CD4-positive, CD25-positive, alpha-beta regulatory T cell (primary cell): ENCODE data around the gene FNDC11. TPM values are rescaled to one million over a fixed set of nuclear protein-coding genes. Genes with fewer than 3 reads are reported as not detected.
"Not testable (repeated sequence)": the region's sequence is repeated elsewhere in the genome, so short reads cannot be mapped to it uniquely, and the experiment has no call there.

Experiments used
- ATAC-seq, 2 donors: fragments of 150-1000 bp; cut with Tn5 transposase; one replicate each; pipeline ENCODE4 v1.10.0; 2021; ENCODE audit warnings: low read depth in 2 of 2, moderate number of reproducible peaks in 2 of 2, moderate library complexity in 1 of 2
- DNase-seq, 3 donors: peaks; one replicate each; pipeline versions ENCODE4 v3.0.0 to v3.0.0-alpha.2; 2012 to 2022; ENCODE audit warnings: mixed read lengths in 1 of 3
- H3K27ac ChIP-seq: one replicate; pipeline ENCODE4 v1.7.0; 2013; ENCODE audit warnings: mild to moderate bottlenecking, low read length; ENCODE audit not compliant: insufficient read depth, poor library complexity, severe bottlenecking
- H3K27me3 ChIP-seq: one replicate; pipeline ENCODE4 v1.7.0; 2013; ENCODE audit warnings: low read length; ENCODE audit not compliant: control insufficient read depth, insufficient read depth
- H3K36me3 ChIP-seq: one replicate; pipeline ENCODE4 v1.7.0; 2013; ENCODE audit warnings: mild to moderate bottlenecking, low read length, moderate library complexity; ENCODE audit not compliant: control insufficient read depth, insufficient read depth
- H3K4me1 ChIP-seq: 2 replicates; pipeline ENCODE4 v1.7.0; 2013; ENCODE audit warnings: mild to moderate bottlenecking, low read length; ENCODE audit not compliant: insufficient read depth, control insufficient read depth, poor library complexity, severe bottlenecking
- H3K4me3 ChIP-seq: one replicate; pipeline ENCODE4 v1.7.0; 2013; ENCODE audit warnings: low read depth, mild to moderate bottlenecking, low read length, moderate library complexity
- H3K9me3 ChIP-seq, 2 experiments: 1 replicate in 1 of 2; 2 replicates in 1 of 2; pipeline ENCODE4 v1.7.0; 2013; ENCODE audit warnings: low read length in 2 of 2, mild to moderate bottlenecking in 1 of 2, moderate library complexity in 1 of 2; ENCODE audit not compliant: control insufficient read depth in 2 of 2
- H3K27ac Mint-ChIP-seq, 3 donors: one replicate each; pipeline ENCODE4 v1.8.0; 2020 to 2022; ENCODE audit warnings: mild to moderate bottlenecking in 3 of 3, mixed read lengths in 3 of 3, moderate library complexity in 2 of 3
- H3K27me3 Mint-ChIP-seq: one replicate; pipeline ENCODE4 v1.8.0; 2022; ENCODE audit warnings: mild to moderate bottlenecking, mixed read lengths
- H3K36me3 Mint-ChIP-seq: one replicate; pipeline ENCODE4 v1.8.0; 2020; ENCODE audit warnings: mixed read lengths
- H3K4me1 Mint-ChIP-seq, 4 donors: one replicate each; pipeline ENCODE4 v1.8.0; 2020 to 2022; ENCODE audit warnings: mixed read lengths in 4 of 4, mild to moderate bottlenecking in 1 of 4
- H3K4me3 Mint-ChIP-seq, 4 donors: one replicate each; pipeline ENCODE4 v1.8.0; 2020 to 2022; ENCODE audit warnings: mild to moderate bottlenecking in 4 of 4, mixed read lengths in 4 of 4, moderate library complexity in 3 of 4
- H3K9me3 Mint-ChIP-seq, 7 donors: one replicate each; pipeline ENCODE4 v1.8.0; 2020 to 2022; ENCODE audit warnings: mixed read lengths in 7 of 7, mild to moderate bottlenecking in 3 of 7, moderate library complexity in 2 of 7
- polyA plus RNA-seq, 4 donors: library from polyadenylated mRNA; unstranded; fragments of 300-500 nt; fragmentation: Illumina TruSeq; gene quantifications; one replicate each; pipeline ENCODE4 v1.2.3, GENCODE V29; 2021
- total RNA-seq: library from RNA; stranded (reverse); gene quantifications from one replicate; pipeline ENCODE4 v1.2.3, GENCODE V29; 2022

FNDC11 gene
- total and polyA plus RNA-seq, 5 donors from 2014 or later, result 0.07 to 1.5 (median 0.18) TPM

GRCh38 chr20:63568986-63569949, 15.3 kb downstream of the FNDC11 start:
- no peak overlapping the region for H3K27ac ChIP-seq
- DNase-seq, result no peak
- H3K27me3 Mint-ChIP-seq, result no peaks in the 10 kb centered on the region
- peak overlapping the region; percentile 38 to 87 (median 58) for H3K4me3 Mint-ChIP-seq
- no peaks in the 10 kb centered on the region for H3K36me3 Mint-ChIP-seq
- H3K36me3 ChIP-seq, result peaks cover 7% of the 10 kb centered on the region
- H3K27ac Mint-ChIP-seq, result peak overlapping the region in 2 of 3 donors; percentile 62 to 80
- peaks cover 0 to 27% (median 8%) of the 10 kb centered on the region in 4 donors for H3K4me1 Mint-ChIP-seq
- H3K9me3 ChIP-seq, result no peaks in the 10 kb centered on the region
- no peaks in the 10 kb centered on the region for H3K27me3 ChIP-seq
- peaks cover 49% of the 10 kb centered on the region for H3K4me1 ChIP-seq
- H3K9me3 Mint-ChIP-seq, result no peaks in the 10 kb centered on the region
- no peak overlapping the region for H3K4me3 ChIP-seq
- ATAC-seq, result no peak

DNA sequence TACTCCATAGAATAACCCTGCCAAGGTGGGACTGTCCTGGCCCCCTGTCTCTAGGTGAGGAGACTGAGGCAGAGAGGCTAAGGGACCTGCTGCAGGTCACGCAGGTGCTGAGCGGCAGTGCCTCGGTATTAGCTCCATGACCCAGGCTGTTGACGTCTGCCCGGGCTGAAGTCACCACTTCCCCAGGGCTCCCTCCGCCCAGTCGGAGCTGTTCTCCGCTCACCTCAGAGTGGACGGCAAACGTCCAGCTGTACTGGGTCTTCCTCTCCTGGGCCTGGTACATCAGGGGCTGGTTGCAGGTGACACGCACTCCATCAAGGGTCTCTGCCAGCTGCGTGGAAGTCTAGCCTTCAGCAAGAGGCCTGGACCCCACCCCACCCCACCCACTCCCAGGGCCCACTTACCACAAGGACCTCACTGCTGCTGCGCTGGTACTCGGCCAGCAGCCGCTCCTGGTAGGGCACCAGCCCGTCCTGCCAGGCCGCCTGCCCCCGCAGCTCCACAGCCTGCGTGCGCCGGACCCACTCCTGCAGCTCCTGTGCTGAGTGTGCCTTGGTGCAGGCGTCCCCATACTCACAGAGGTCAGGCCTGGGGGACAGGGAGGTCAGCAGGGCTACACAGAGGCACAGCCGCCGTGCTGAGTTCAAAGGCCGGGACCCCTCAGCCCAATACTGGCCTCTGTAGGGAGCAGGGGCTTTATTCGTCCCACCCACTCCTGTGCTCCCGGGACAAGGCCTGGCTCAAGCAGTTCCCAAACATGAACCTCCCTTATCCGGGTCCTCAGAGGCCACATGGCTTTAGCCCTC, 16.5 kb downstream of the FNDC11 start:
- Mint-ChIP-seq H3K9me3 (no peaks in the 10 kb centered on the region), H3K27me3 (no peaks in the 10 kb centered on the region), H3K4me1 (peaks cover 0 to 27% (median 8%) of the 10 kb centered on the region in 4 donors), H3K4me3 (peak overlapping the region in 1 of 4 donors; percentile 60), H3K36me3 (no peaks in the 10 kb centered on the region), H3K27ac (no peak overlapping the region)
- Histone ChIP-seq H3K36me3 (no peaks in the 10 kb centered on the region), H3K9me3 (no peaks in the 10 kb centered on the region), H3K4me1 (peaks cover 56% of the 10 kb centered on the region), H3K27ac (no peak overlapping the region), H3K4me3 (no peak overlapping the region), H3K27me3 (no peaks in the 10 kb centered on the region)
- DNase-seq (no peak), ATAC-seq (no peak)

DNA sequence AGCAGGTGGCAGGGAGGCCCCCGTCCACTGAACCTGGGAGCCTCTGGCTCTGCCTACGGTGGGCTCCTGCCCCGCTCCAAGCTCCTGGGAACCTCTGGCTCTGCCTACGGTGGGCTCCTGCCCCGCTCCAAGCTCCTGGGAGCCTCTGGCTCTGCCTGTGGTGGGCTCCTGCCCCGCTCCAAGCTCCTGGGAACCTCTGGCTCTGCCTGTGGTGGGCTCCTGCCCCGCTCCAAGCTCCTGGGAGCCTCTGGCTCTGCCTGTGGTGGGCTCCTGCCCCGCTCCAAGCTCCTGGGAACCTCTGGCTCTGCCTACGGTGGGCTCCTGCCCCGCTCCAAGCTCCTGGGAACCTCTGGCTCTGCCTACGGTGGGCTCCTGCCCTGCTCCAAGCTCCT, 17.1 kb downstream of the FNDC11 start:
- H3K4me3 Mint-ChIP-seq, H3K4me3 ChIP-seq, H3K36me3 ChIP-seq, H3K27ac Mint-ChIP-seq, H3K36me3 Mint-ChIP-seq, H3K27me3 Mint-ChIP-seq, H3K27ac ChIP-seq, ATAC-seq, H3K27me3 ChIP-seq, H3K9me3 Mint-ChIP-seq, H3K9me3 ChIP-seq, DNase-seq: not testable (repeated sequence)
- H3K4me1 Mint-ChIP-seq, result peaks cover 0 to 27% (median 8%) of the 10 kb centered on the region in 4 donors
- peaks cover 56% of the 10 kb centered on the region for H3K4me1 ChIP-seq

- no peak overlapping the region for H3K27ac Mint-ChIP-seq
Measured at GRCh38 chr20:63572071-63572787, 18.3 kb downstream of the FNDC11 start.

GRCh38 chr20:63572788-63573646, 19.1 kb downstream of the FNDC11 start:
- ATAC-seq (no peak), DNase-seq (no peak)
- no peaks in the 10 kb centered on the region for H3K9me3 ChIP-seq
- H3K27ac ChIP-seq, result peak overlapping the region; percentile 55
- Mint-ChIP-seq H3K4me3 (peak overlapping the region; percentile 41 to 85 (median 71)), H3K27me3 (no peaks in the 10 kb centered on the region), H3K4me1 (peaks cover 0 to 18% (median 6%) of the 10 kb centered on the region in 4 donors), H3K36me3 (no peaks in the 10 kb centered on the region), H3K9me3 (peaks cover 0 to 2% (median 0%) of the 10 kb centered on the region in 7 donors), H3K27ac (peak overlapping the region in 1 of 3 donors; percentile 56)
- no peaks in the 10 kb centered on the region for H3K27me3 ChIP-seq
- H3K36me3 ChIP-seq, result no peaks in the 10 kb centered on the region
- H3K4me1 ChIP-seq, result peaks cover 44% of the 10 kb centered on the region
- peak overlapping the region; percentile 62 for H3K4me3 ChIP-seq

More at GRCh38 chr20:63572071-63572787, 18.3 kb downstream of the FNDC11 start:
- H3K36me3 ChIP-seq, result no peaks in the 10 kb centered on the region
- H3K27me3 ChIP-seq, result no peaks in the 10 kb centered on the region
- Mint-ChIP-seq H3K27me3 (no peaks in the 10 kb centered on the region), H3K4me3 (no peak overlapping the region), H3K9me3 (peaks cover 0 to 2% (median 0%) of the 10 kb centered on the region in 7 donors), H3K36me3 (no peaks in the 10 kb centered on the region), H3K4me1 (peaks cover 0 to 26% (median 10%) of the 10 kb centered on the region in 4 donors)
- peaks cover 51% of the 10 kb centered on the region for H3K4me1 ChIP-seq
- H3K4me3 ChIP-seq, result no peak overlapping the region
- ATAC-seq, result no peak
- no peak overlapping the region for H3K27ac ChIP-seq
- no peaks in the 10 kb centered on the region for H3K9me3 ChIP-seq
- DNase-seq, result no peak

DNA sequence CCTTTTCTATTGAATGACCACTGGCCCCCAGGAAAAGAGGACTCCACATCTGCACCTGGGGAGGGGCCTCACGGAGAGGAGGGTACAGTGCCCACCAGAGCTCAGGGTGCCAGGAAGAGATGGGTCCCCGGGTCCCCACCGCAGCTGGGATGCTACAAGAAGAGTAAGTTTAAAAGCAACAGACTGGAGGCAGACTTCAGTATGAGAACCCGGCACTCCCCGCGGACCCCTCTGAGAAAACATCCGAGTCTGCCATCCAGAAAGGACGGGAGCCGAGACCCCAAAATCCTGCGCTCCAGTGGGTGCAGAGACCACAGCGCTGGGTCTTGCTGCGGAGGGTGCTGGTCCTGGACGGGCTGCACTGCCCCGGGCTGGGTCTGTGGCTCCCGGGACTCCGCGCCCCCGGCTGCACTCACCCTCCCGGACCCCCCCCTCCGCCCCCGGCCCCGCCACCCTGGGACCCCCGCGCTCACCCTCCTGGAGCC, 19.7 kb downstream of the FNDC11 start:
- peaks cover 0 to 2% (median 0%) of the 10 kb centered on the region in 7 donors for H3K9me3 Mint-ChIP-seq
- no peaks in the 10 kb centered on the region for H3K27me3 Mint-ChIP-seq
- no peaks in the 10 kb centered on the region for H3K27me3 ChIP-seq
- peak overlapping the region; percentile 55 for H3K27ac ChIP-seq
- DNase-seq (no peak), ATAC-seq (peak in 1 of 2 donors; percentile 6)
- no peaks in the 10 kb centered on the region for H3K36me3 Mint-ChIP-seq
- peak overlapping the region in 2 of 3 donors; percentile 56 to 67 for H3K27ac Mint-ChIP-seq
- H3K4me3 ChIP-seq, result peak overlapping the region; percentile 62
- peaks cover 0 to 11% (median 5%) of the 10 kb centered on the region in 4 donors for H3K4me1 Mint-ChIP-seq
- peak overlapping the region; percentile 41 to 85 (median 71) for H3K4me3 Mint-ChIP-seq
- peaks cover 37% of the 10 kb centered on the region for H3K4me1 ChIP-seq
- H3K9me3 ChIP-seq, result no peaks in the 10 kb centered on the region
- H3K36me3 ChIP-seq, result no peaks in the 10 kb centered on the region
